K562 (cell line): ENCODE results near the gene MYO1D. TPM values are rescaled to one million over a fixed set of nuclear protein-coding genes. Genes with fewer than 3 reads are reported as not detected.

Experiments
- DPF2 ChIP-seq: fragments of 450-650 bp; IDR thresholded peaks from 2 replicates; pipeline ENCODE4 v1.6.1; 2016
- SPI1 ChIP-seq: IDR thresholded peaks from 2 replicates; pipeline ENCODE4 v1.6.1; 2011; ENCODE audit warnings: low read depth, low read length, control low read depth, borderline replicate concordance
- YBX1 ChIP-seq: fragments of 450-650 bp; IDR thresholded peaks from 2 replicates; pipeline ENCODE4 v1.7.1; 2016; ENCODE audit warnings: mild to moderate bottlenecking
- ZNF197 ChIP-seq: fragments of 200-800 bp; sonication (Bioruptor generic); IDR thresholded peaks from 2 replicates; pipeline ENCODE4 v1.6.1; 2016; ENCODE audit warnings: low read depth, missing genetic modification characterization, missing compliant biosample characterization
- polyA plus RNA-seq, 8 experiments: library from polyadenylated mRNA; depleted of rRNA in 4 of 8; stranded (reverse) in 5 of 8; unstranded in 3 of 8; fragments of >200 nt; fragmentation: Nextera tagmentation in 2 of 8; fragmentation: Illumina TruSeq in 1 of 8; extraction: Ambion mirVana in 2 of 8; extraction: Trizol in 1 of 8; gene quantifications; 2 replicates each; pipeline versions ENCODE4 v1.2.1 to v1.2.3, GENCODE V29; 2011 to 2014; ENCODE audit warnings: inconsistent platforms in 1 of 8, missing spikeins in 1 of 8
- total RNA-seq, 7 experiments: library from RNA; depleted of rRNA in 6 of 7; stranded (reverse); fragments of >200 nt in 6 of 7; fragmentation: Illumina TruSeq in 2 of 7; extraction: Trizol in 2 of 7; gene quantifications; 2 replicates each; pipeline versions ENCODE4 v1.2.1 to v1.2.3, GENCODE V29; 2011 to 2021; ENCODE audit warnings: low replicate concordance in 1 of 7
- TF ChIP-seq, protein P1 (sequence below): fragments of 450-650 bp; IDR thresholded peaks from 2 replicates; pipeline ENCODE4 v1.6.1; 2016; ENCODE audit warnings: low read depth
- TF ChIP-seq, protein P2 (sequence below): fragments of 250-450 bp; sonication (Bioruptor Pico); IDR thresholded peaks from 2 replicates; pipeline ENCODE4 v1.4.0; 2020
- TF ChIP-seq, protein P3 (sequence below): fragments of 250-450 bp; sonication (Bioruptor Pico); IDR thresholded peaks from 2 replicates; pipeline ENCODE4 v1.6.1; 2021; ENCODE audit warnings: mild to moderate bottlenecking
- TF ChIP-seq, protein P4 (sequence below), 3 experiments: fragments of 200-800 bp in 1 of 3; sonication (Bioruptor generic) in 1 of 3; sonication (generic) in 1 of 3; formaldehyde crosslinking in 1 of 3; IDR thresholded peaks; 2 replicates each; pipeline versions ENCODE4 v1.6.1 to v1.8.0; 2016 to 2022; ENCODE audit warnings: mild to moderate bottlenecking in 2 of 3, missing compliant biosample characterization in 2 of 3, missing genetic modification characterization in 2 of 3, missing genetic modification reagents in 1 of 3
- TF ChIP-seq, protein P5 (sequence below), 2 experiments: fragments of 450-650 bp; conservative IDR thresholded peaks; 2 replicates each; pipeline ENCODE4 v1.6.1; 2017; ENCODE audit warnings: mild to moderate bottlenecking in 2 of 2, moderate library complexity in 2 of 2

The MYO1D gene
- total and polyA plus RNA-seq, 9 of the 15 experiments (the other 6 are each of a cell fraction or from before 2014, with no cell fraction given), result 2.1 to 71.2 (median 45.4) TPM

DNA sequence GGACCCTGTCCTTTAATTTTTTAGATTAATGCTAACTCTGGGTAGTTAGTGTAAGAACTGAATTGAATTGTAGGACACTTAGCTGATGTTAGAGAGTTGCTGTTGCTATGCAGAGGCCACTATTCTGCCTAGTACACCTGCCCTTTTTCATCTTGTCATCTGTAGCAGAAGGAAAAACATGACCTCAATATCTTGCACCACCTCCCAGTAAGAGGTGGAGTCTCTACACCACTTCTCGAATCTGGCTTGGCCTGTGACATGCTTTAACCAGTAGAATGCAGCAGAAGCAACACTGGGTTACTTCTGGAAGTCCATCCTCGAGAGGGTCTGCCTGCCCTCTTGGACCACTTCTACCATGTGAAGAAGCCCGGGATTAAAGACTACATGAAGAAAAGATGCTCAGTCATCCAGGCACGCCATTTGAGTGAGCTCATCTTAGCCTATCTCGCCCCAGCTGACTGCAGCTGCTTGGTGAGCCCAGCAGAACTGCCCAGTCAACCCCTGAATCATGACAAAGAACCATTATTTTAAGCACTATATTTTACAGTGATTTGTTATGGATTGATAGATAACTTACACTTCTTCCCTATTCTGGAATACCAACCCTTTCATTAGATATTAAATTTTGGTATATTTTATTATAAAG is 153.5 kb downstream of the MYO1D start (continued):
- TF ChIP-seq, protein P1, sequence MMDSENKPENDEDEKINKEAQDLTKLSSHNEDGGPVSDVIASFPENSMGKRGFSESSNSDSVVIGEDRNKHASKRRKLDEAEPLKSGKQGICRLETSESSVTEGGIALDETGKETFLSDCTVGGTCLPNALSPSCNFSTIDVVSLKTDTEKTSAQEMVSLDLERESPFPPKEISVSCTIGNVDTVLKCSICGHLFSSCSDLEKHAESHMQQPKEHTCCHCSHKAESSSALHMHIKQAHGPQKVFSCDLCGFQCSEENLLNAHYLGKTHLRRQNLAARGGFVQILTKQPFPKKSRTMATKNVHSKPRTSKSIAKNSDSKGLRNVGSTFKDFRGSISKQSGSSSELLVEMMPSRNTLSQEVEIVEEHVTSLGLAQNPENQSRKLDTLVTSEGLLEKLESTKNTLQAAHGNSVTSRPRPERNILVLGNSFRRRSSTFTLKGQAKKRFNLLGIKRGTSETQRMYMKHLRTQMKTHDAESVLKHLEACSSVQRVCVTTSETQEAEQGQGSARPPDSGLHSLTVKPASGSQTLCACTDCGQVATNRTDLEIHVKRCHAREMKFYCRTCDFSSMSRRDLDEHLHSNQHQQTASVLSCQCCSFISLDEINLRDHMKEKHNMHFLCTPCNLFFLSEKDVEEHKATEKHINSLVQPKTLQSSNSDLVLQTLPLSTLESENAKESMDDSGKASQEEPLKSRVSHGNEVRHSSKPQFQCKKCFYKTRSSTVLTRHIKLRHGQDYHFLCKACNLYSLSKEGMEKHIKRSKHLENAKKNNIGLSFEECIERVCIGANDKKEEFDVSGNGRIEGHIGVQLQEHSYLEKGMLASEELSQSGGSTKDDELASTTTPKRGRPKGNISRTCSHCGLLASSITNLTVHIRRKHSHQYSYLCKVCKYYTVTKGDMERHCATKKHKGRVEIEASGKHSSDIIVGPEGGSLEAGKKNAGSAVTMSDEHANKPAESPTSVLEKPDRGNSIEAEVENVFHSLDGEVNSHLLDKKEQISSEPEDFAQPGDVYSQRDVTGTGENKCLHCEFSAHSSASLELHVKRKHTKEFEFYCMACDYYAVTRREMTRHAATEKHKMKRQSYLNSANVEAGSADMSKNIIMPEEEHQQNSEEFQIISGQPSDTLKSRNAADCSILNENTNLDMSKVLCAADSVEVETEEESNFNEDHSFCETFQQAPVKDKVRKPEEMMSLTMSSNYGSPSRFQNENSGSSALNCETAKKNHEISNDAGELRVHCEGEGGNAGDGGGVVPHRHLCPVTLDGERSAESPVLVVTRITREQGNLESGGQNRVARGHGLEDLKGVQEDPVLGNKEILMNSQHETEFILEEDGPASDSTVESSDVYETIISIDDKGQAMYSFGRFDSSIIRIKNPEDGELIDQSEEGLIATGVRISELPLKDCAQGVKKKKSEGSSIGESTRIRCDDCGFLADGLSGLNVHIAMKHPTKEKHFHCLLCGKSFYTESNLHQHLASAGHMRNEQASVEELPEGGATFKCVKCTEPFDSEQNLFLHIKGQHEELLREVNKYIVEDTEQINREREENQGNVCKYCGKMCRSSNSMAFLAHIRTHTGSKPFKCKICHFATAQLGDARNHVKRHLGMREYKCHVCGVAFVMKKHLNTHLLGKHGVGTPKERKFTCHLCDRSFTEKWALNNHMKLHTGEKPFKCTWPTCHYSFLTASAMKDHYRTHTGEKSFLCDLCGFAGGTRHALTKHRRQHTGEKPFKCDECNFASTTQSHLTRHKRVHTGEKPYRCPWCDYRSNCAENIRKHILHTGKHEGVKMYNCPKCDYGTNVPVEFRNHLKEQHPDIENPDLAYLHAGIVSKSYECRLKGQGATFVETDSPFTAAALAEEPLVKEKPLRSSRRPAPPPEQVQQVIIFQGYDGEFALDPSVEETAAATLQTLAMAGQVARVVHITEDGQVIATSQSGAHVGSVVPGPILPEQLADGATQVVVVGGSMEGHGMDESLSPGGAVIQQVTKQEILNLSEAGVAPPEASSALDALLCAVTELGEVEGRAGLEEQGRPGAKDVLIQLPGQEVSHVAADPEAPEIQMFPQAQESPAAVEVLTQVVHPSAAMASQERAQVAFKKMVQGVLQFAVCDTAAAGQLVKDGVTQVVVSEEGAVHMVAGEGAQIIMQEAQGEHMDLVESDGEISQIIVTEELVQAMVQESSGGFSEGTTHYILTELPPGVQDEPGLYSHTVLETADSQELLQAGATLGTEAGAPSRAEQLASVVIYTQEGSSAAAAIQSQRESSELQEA, result no peak
- TF ChIP-seq YBX1 (no peak), ZNF197 (CRISPR knock-in tag) (no peak), DPF2 (peak; percentile 47; the same call in 1 of the 2 replicates), SPI1 (no peak)
- TF ChIP-seq, protein P2, sequence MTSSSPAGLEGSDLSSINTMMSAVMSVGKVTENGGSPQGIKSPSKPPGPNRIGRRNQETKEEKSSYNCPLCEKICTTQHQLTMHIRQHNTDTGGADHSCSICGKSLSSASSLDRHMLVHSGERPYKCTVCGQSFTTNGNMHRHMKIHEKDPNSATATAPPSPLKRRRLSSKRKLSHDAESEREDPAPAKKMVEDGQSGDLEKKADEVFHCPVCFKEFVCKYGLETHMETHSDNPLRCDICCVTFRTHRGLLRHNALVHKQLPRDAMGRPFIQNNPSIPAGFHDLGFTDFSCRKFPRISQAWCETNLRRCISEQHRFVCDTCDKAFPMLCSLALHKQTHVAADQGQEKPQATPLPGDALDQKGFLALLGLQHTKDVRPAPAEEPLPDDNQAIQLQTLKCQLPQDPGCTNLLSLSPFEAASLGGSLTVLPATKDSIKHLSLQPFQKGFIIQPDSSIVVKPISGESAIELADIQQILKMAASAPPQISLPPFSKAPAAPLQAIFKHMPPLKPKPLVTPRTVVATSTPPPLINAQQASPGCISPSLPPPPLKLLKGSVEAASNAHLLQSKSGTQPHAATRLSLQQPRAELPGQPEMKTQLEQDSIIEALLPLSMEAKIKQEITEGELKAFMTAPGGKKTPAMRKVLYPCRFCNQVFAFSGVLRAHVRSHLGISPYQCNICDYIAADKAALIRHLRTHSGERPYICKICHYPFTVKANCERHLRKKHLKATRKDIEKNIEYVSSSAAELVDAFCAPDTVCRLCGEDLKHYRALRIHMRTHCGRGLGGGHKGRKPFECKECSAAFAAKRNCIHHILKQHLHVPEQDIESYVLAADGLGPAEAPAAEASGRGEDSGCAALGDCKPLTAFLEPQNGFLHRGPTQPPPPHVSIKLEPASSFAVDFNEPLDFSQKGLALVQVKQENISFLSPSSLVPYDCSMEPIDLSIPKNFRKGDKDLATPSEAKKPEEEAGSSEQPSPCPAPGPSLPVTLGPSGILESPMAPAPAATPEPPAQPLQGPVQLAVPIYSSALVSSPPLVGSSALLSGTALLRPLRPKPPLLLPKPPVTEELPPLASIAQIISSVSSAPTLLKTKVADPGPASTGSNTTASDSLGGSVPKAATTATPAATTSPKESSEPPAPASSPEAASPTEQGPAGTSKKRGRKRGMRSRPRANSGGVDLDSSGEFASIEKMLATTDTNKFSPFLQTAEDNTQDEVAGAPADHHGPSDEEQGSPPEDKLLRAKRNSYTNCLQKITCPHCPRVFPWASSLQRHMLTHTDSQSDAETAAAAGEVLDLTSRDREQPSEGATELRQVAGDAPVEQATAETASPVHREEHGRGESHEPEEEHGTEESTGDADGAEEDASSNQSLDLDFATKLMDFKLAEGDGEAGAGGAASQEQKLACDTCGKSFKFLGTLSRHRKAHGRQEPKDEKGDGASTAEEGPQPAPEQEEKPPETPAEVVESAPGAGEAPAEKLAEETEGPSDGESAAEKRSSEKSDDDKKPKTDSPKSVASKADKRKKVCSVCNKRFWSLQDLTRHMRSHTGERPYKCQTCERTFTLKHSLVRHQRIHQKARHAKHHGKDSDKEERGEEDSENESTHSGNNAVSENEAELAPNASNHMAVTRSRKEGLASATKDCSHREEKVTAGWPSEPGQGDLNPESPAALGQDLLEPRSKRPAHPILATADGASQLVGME (CRISPR knock-in tag), result no peak
- TF ChIP-seq, protein P3, sequence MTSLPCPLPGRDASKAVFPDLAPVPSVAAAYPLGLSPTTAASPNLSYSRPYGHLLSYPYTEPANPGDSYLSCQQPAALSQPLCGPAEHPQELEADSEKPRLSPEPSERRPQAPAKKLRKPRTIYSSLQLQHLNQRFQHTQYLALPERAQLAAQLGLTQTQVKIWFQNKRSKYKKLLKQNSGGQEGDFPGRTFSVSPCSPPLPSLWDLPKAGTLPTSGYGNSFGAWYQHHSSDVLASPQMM (CRISPR knock-in tag), result no peak
- TF ChIP-seq, protein P4, sequence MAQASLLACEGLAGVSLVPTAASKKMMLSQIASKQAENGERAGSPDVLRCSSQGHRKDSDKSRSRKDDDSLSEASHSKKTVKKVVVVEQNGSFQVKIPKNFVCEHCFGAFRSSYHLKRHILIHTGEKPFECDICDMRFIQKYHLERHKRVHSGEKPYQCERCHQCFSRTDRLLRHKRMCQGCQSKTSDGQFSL (CRISPR knock-in tag; IDR thresholded peaks at IDR 0.05), result no peak
- TF ChIP-seq, protein P4 (tag; IDR thresholded peaks at IDR 0.05), result no peak
- TF ChIP-seq, protein P5, sequence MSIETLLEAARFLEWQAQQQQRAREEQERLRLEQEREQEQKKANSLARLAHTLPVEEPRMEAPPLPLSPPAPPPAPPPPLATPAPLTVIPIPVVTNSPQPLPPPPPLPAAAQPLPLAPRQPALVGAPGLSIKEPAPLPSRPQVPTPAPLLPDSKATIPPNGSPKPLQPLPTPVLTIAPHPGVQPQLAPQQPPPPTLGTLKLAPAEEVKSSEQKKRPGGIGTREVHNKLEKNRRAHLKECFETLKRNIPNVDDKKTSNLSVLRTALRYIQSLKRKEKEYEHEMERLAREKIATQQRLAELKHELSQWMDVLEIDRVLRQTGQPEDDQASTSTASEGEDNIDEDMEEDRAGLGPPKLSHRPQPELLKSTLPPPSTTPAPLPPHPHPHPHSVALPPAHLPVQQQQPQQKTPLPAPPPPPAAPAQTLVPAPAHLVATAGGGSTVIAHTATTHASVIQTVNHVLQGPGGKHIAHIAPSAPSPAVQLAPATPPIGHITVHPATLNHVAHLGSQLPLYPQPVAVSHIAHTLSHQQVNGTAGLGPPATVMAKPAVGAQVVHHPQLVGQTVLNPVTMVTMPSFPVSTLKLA (conservative IDR thresholded peaks at IDR 0.05), result 0 out of 4 replicates have a peak, but pooled peaks of 1 of the 2 experiments have one; percentile 25
